Adrenal gland (tissue), 12 donors: ENCODE data around the gene UBE2E1. TPM values are rescaled to one million over a fixed set of nuclear protein-coding genes. Genes with fewer than 3 reads are reported as not detected.

ENCODE experiments used
- DNase-seq, 7 donors: peaks; one replicate each; pipeline ENCODE4 v3.0.0-alpha.2; 2019 to 2020
- H3K27ac ChIP-seq, 5 donors: fragments of 200-600 bp; sonication (generic) in 4 of 5; 1 replicate in 3 of 5; 2 replicates in 2 of 5; pipeline versions ENCODE4 v1.5.1 to v1.8.0; 2016 to 2020; ENCODE audit warnings: mild to moderate bottlenecking in 1 of 5
- H3K27me3 ChIP-seq: fragments of 200-600 bp; 2 replicates; pipeline ENCODE4 v1.8.0; 2021
- H3K36me3 ChIP-seq, 2 donors: fragments of 200-600 bp; replicated peaks in 1 of 2; 1 replicate in 1 of 2; 2 replicates in 1 of 2; pipeline versions ENCODE4 v1.5.1 to v1.8.0; 2018 to 2022
- H3K4me1 ChIP-seq, 2 donors: fragments of 200-600 bp; replicated peaks in 1 of 2; 1 replicate in 1 of 2; 2 replicates in 1 of 2; pipeline versions ENCODE4 v1.5.1 to v1.8.0; 2018 to 2021
- H3K4me3 ChIP-seq, 4 donors: fragments of 200-600 bp; sonication (generic) in 3 of 4; one replicate each; pipeline ENCODE4 v1.5.1; 2016 to 2018
- H3K9me3 ChIP-seq, 3 donors: fragments of 200-600 bp; sonication (generic) in 1 of 3; replicated peaks in 1 of 3; 1 replicate in 2 of 3; 2 replicates in 1 of 3; pipeline versions ENCODE4 v1.5.1 to v1.8.0; 2016 to 2021
- CTCF ChIP-seq, 6 experiments: fragments of 450-650 bp in 4 of 6; fragments of 200-600 bp in 2 of 6; sonication (generic) in 1 of 6; IDR thresholded peaks; 1 replicate in 5 of 6; 2 replicates in 1 of 6; pipeline versions ENCODE4 v1.5.1 to v1.8.0; 2016 to 2021; ENCODE audit warnings: antibody characterized with exemption in 6 of 6, mild to moderate bottlenecking in 2 of 6, moderate library complexity in 1 of 6
- POLR2A ChIP-seq, 2 donors: fragments of 450-650 bp; IDR thresholded peaks; one replicate each; pipeline ENCODE4 v1.6.1; 2017; ENCODE audit warnings: antibody characterized with exemption in 2 of 2, mild to moderate bottlenecking in 2 of 2, moderate library complexity in 1 of 2
- WGBS, 4 donors: extraction: QIAGEN DNeasy Blood & Tissue Kit in 2 of 4; methylation state at CpG; one replicate each; pipeline versions ENCODE4 v1.1.5 to v1.1.7; 2013 to 2017; 5-methylcytosine and 5-hydroxymethylcytosine counted together
- intact Hi-C, 2 donors: fragments of 100-400 bp; cut with DNase I; formaldehyde crosslinking; loops; one replicate each; pipeline versions ENCODE4 v1.14.1 to v1.15.0; 2022 to 2023
- polyA plus RNA-seq, 3 donors: library from polyadenylated mRNA; stranded (reverse); fragments of 200-250 nt in 2 of 3; fragments of 350-450 nt in 1 of 3; fragmentation: Illumina TruSeq in 1 of 3; extraction: RNeasy Lipid Tissue Mini Kit (QIAGEN cat#74804) in 1 of 3; gene quantifications; one replicate each; pipeline ENCODE4 v1.2.3, GENCODE V29; 2013 to 2014
- total RNA-seq, 9 donors: library from RNA; depleted of rRNA in 4 of 9; stranded (reverse); fragments of >200 nt in 4 of 9; fragments of 120-200 nt in 1 of 9; fragmentation: NEBNext Ultra II Directional in 1 of 9; extraction: Animal tissue kit (Norgen Biotek cat#: 25700) in 1 of 9; gene quantifications; one replicate each; pipeline versions ENCODE4 v1.1.0 to v1.2.4, GENCODE V29; 2013 to 2023
- donor health status: healthy with polysubstance abuse.
- donor health status: Bipolar disorder and iron deficiency.
- donor health status: DM: yes; HTN: yes; CAD: no.
- donor health status: DM: no; HTN: no; CAD: no.
- donor health status: DM: no; HTN: no; CAD: no.
- donor health status: DM: yes; HTN: yes; CAD: no.

Gene UBE2E1
- total and polyA plus RNA-seq, 12 donors: 19.4 to 80.5 (median 59.9) TPM

GRCh38 chr3:23830869-23831484, 25.2 kb downstream of the UBE2E1 start:
- Histone ChIP-seq H3K9me3 (no peaks in the 10 kb centered on the region), H3K4me3 (no peak overlapping the region), H3K27me3 (no peaks in the 10 kb centered on the region), H3K4me1 (peaks cover 12 to 44% of the 10 kb centered on the region in 2 donors), H3K27ac (no peak overlapping the region), H3K36me3 (no peaks in the 10 kb centered on the region)
- intact Hi-C loops: no loop called here
- peak in 4 of 7 donors; percentile 20 to 45 (median 40) for DNase-seq
- 75 to 81% (median 76%) methylated on average over 5 of the region's 5 CpGs for WGBS, 4 donors
- TF ChIP-seq POLR2A (IDR thresholded peaks at IDR 0.05): no peak
- no peak for TF ChIP-seq CTCF (IDR thresholded peaks at IDR 0.05)

GRCh38 chr3:23831517-23832394, 26.0 kb downstream of the UBE2E1 start:
- Histone ChIP-seq H3K27me3 (no peaks in the 10 kb centered on the region), H3K4me1 (peaks cover 4 to 45% of the 10 kb centered on the region in 2 donors), H3K36me3 (no peaks in the 10 kb centered on the region), H3K4me3 (no peak overlapping the region), H3K27ac (no peak overlapping the region), H3K9me3 (no peaks in the 10 kb centered on the region)
- intact Hi-C loops: no loop called here
- TF ChIP-seq CTCF (IDR thresholded peaks at IDR 0.05) (no peak), POLR2A (IDR thresholded peaks at IDR 0.05) (no peak)
- no peak for DNase-seq
- WGBS, 4 donors: 92 to 96% (median 93%) methylated on average over 9 of the region's 9 CpGs

- no peak overlapping the region for H3K4me3 ChIP-seq
- H3K36me3 ChIP-seq: no peaks in the 10 kb centered on the region
- no peak overlapping the region for H3K27ac ChIP-seq
- DNase-seq: no peak
- no peaks in the 10 kb centered on the region for H3K27me3 ChIP-seq
- peaks cover 0 to 45% of the 10 kb centered on the region in 2 donors for H3K4me1 ChIP-seq
- TF ChIP-seq CTCF (IDR thresholded peaks at IDR 0.05): no peak
- TF ChIP-seq POLR2A (IDR thresholded peaks at IDR 0.05): no peak
- intact Hi-C loops: no loop called here
- no peaks in the 10 kb centered on the region for H3K9me3 ChIP-seq
- 94 to 99% (median 95%) methylated on average over 10 of the region's 10 CpGs for WGBS, 4 donors
Measured at GRCh38 chr3:23832523-23832922, 26.8 kb downstream of the UBE2E1 start.

- H3K4me3 ChIP-seq: no peak overlapping the region
- H3K27me3 ChIP-seq: no peaks in the 10 kb centered on the region
- H3K9me3 ChIP-seq: no peaks in the 10 kb centered on the region
- no peak overlapping the region for H3K27ac ChIP-seq
- 67 to 79% (median 75%) methylated on average over 2 of the region's 2 CpGs for WGBS, 4 donors
- TF ChIP-seq CTCF (IDR thresholded peaks at IDR 0.05) (peak in 5 of 6 experiments; percentile 7 to 32 (median 24)), POLR2A (IDR thresholded peaks at IDR 0.05) (no peak)
- intact Hi-C loops: no loop called here
- H3K36me3 ChIP-seq: no peaks in the 10 kb centered on the region
- no peak for DNase-seq
- peaks cover 0 to 45% of the 10 kb centered on the region in 2 donors for H3K4me1 ChIP-seq
Measured at GRCh38 chr3:23834082-23834870, 28.5 kb downstream of the UBE2E1 start.
